GM23338 (cell line): ENCODE measurements around the gene CELA3A. TPM values are rescaled to one million over a fixed set of nuclear protein-coding genes. Genes with fewer than 3 reads are reported as not detected.
"Not testable (repeated sequence)": the region's sequence is repeated elsewhere in the genome, so short reads cannot be mapped to it uniquely, and the experiment has no call there.

ENCODE experiments used
- ATAC-seq: fragments of 200-7000 bp; cut with Tn5 transposase; 3 replicates; pipeline ENCODE4 v1.9.1; 2020
- DNase-seq: peaks from one replicate; pipeline ENCODE4 v3.0.0-alpha.2; 2015; ENCODE audit warnings: low spot score
- H2AFZ ChIP-seq: fragments of 200-600 bp; sonication (generic); 2 replicates; pipeline ENCODE4 v1.8.0; 2016; ENCODE audit warnings: antibody characterized with exemption, mild to moderate bottlenecking, moderate library complexity
- H3F3A ChIP-seq: fragments of 200-600 bp; sonication (generic); replicated peaks from 2 replicates; pipeline ENCODE4 v1.8.0; 2017; ENCODE audit warnings: antibody characterized with exemption, mixed run types, low read depth
- H3K27ac ChIP-seq: fragments of 200-600 bp; sonication (generic); 2 replicates; pipeline ENCODE4 v1.6.1; 2016; ENCODE audit warnings: low read depth
- H3K27me3 ChIP-seq: fragments of 200-600 bp; sonication (generic); 2 replicates; pipeline ENCODE4 v1.8.0; 2016; ENCODE audit warnings: mild to moderate bottlenecking, mixed run types, moderate library complexity; ENCODE audit not compliant: insufficient read depth
- H3K36me3 ChIP-seq: fragments of 200-600 bp; sonication (generic); 2 replicates; pipeline ENCODE4 v1.8.0; 2016; ENCODE audit warnings: mild to moderate bottlenecking; ENCODE audit not compliant: insufficient read depth
- H3K4me1 ChIP-seq: fragments of 200-600 bp; sonication (generic); 2 replicates; pipeline ENCODE4 v1.8.0; 2016; ENCODE audit warnings: mild to moderate bottlenecking, moderate library complexity; ENCODE audit not compliant: insufficient read depth
- H3K4me2 ChIP-seq: fragments of 200-600 bp; sonication (generic); 2 replicates; pipeline ENCODE4 v1.7.1; 2017; ENCODE audit warnings: mixed run types
- H3K4me3 ChIP-seq: fragments of 200-600 bp; sonication (generic); 2 replicates; pipeline ENCODE4 v1.6.1; 2016; ENCODE audit warnings: mixed run types
- H3K79me2 ChIP-seq: fragments of 200-600 bp; sonication (generic); replicated peaks from 2 replicates; pipeline ENCODE4 v1.8.0; 2017; ENCODE audit warnings: mild to moderate bottlenecking; ENCODE audit not compliant: insufficient read depth
- H3K9me2 ChIP-seq: fragments of 200-600 bp; sonication (generic); 2 replicates; pipeline ENCODE4 v1.8.0; 2017; ENCODE audit not compliant: insufficient read depth
- H4K20me1 ChIP-seq: fragments of 200-600 bp; sonication (generic); replicated peaks from 2 replicates; pipeline ENCODE4 v1.8.0; 2017; ENCODE audit warnings: mild to moderate bottlenecking; ENCODE audit not compliant: insufficient read depth
- H3K27ac Mint-ChIP-seq: 2 replicates; pipeline ENCODE4 v1.8.0; 2020; ENCODE audit warnings: inconsistent platforms, mild to moderate bottlenecking, moderate library complexity, mixed read lengths
- H3K27me3 Mint-ChIP-seq: 3 replicates; pipeline ENCODE4 v1.8.0; 2022; ENCODE audit warnings: low read depth, mild to moderate bottlenecking, moderate library complexity, mixed read lengths, inconsistent platforms; ENCODE audit not compliant: insufficient read depth, poor library complexity
- H3K36me3 Mint-ChIP-seq: 3 replicates; pipeline ENCODE4 v1.8.0; 2021; ENCODE audit warnings: low read depth, mild to moderate bottlenecking, inconsistent platforms, moderate library complexity, mixed read lengths
- H3K4me1 Mint-ChIP-seq: 3 replicates; pipeline ENCODE4 v1.8.0; 2020; ENCODE audit warnings: mild to moderate bottlenecking, inconsistent platforms, mixed read lengths
- H3K4me3 Mint-ChIP-seq: 3 replicates; pipeline ENCODE4 v1.8.0; 2021; ENCODE audit warnings: moderate library complexity, mild to moderate bottlenecking, inconsistent platforms, mixed read lengths
- H3K9me3 Mint-ChIP-seq: 3 replicates; pipeline ENCODE4 v1.8.0; 2020; ENCODE audit warnings: moderate library complexity, mild to moderate bottlenecking, inconsistent platforms, mixed read lengths
- POLR2AphosphoS5 ChIP-seq: IDR thresholded peaks from 2 replicates; pipeline ENCODE4 v1.6.1; 2016; ENCODE audit warnings: antibody characterized with exemption, low read depth
- polyA plus RNA-seq: library from polyadenylated mRNA; unstranded; fragments of >200 nt; fragmentation: Nextera tagmentation; extraction: Ambion mirVana; gene quantifications from 2 replicates; pipeline ENCODE4 v1.2.1, GENCODE V29; 2016
- total RNA-seq: library from RNA; depleted of rRNA; stranded (reverse); fragments of >200 nt; shearing (Covaris generic); gene quantifications from 2 replicates; pipeline ENCODE4 v1.2.3, GENCODE V29; 2014

The CELA3A gene
- total and polyA plus RNA-seq, 2 experiments from 2014 or later: not detected

- Histone ChIP-seq H3K4me3 (no peak overlapping the region), H2AFZ (no peak overlapping the region; the same call in 1 of the 2 replicates), H3K79me2 (no peaks in the 10 kb centered on the region), H3K9me2 (no peaks in the 10 kb centered on the region), H3K27me3 (no peaks in the 10 kb centered on the region), H3K4me1 (peaks cover 6% of the 10 kb centered on the region; the same call in 1 of the 2 replicates), H3K36me3 (no peaks in the 10 kb centered on the region), H4K20me1 (no peaks in the 10 kb centered on the region), H3K4me2 (no peak overlapping the region), H3K27ac (no peak overlapping the region), H3F3A (no peaks in the 10 kb centered on the region)
- Mint-ChIP-seq H3K4me1 (peaks cover 13% of the 10 kb centered on the region), H3K27ac (no peak overlapping the region; the same call in 1 of the 2 replicates), H3K36me3 (no peaks in the 10 kb centered on the region), H3K9me3 (no peaks in the 10 kb centered on the region; the same call in 2 of the 3 replicates), H3K27me3 (peaks cover 4% of the 10 kb centered on the region), H3K4me3 (no peak overlapping the region)
- ATAC-seq (no peak), DNase-seq (no peak)
- TF ChIP-seq POLR2AphosphoS5: no peak
These were observed 35.0 kb upstream of the CELA3A start for GRCh38 chr1:21966247-21967000.

- H4K20me1 ChIP-seq, H3K9me3 Mint-ChIP-seq, H3K36me3 Mint-ChIP-seq, DNase-seq, H2AFZ ChIP-seq, H3K9me2 ChIP-seq, H3K27ac Mint-ChIP-seq, H3K36me3 ChIP-seq, ATAC-seq, H3K4me3 Mint-ChIP-seq, H3K4me2 ChIP-seq, H3K79me2 ChIP-seq, H3F3A ChIP-seq, H3K27ac ChIP-seq, H3K4me3 ChIP-seq, H3K4me1 ChIP-seq, H3K27me3 Mint-ChIP-seq, H3K27me3 ChIP-seq: not testable (repeated sequence)
- peaks cover 13% of the 10 kb centered on the region for H3K4me1 Mint-ChIP-seq
These were observed 34.2 kb upstream of the CELA3A start for GRCh38 chr1:21967216-21967615.

- not testable (repeated sequence) for H3K4me3 Mint-ChIP-seq, H3K27ac Mint-ChIP-seq, H3F3A ChIP-seq, H3K36me3 Mint-ChIP-seq, H3K27me3 ChIP-seq, H3K4me1 ChIP-seq, H3K27ac ChIP-seq, ATAC-seq, H3K79me2 ChIP-seq, DNase-seq, H3K9me3 Mint-ChIP-seq, H2AFZ ChIP-seq, H3K27me3 Mint-ChIP-seq, H3K36me3 ChIP-seq, H4K20me1 ChIP-seq, H3K9me2 ChIP-seq, H3K4me3 ChIP-seq, H3K4me2 ChIP-seq, H3K4me1 Mint-ChIP-seq
These were observed 32.4 kb upstream of the CELA3A start for GRCh38 chr1:21969066-21969465.

GRCh38 chr1:21970523-21970922, 30.9 kb upstream of the CELA3A start:
- not testable (repeated sequence) for H3K4me3 ChIP-seq, H3K9me2 ChIP-seq, H2AFZ ChIP-seq, DNase-seq, H3K4me2 ChIP-seq, H3K27ac ChIP-seq, H3K4me1 Mint-ChIP-seq, H3K36me3 ChIP-seq, ATAC-seq, H3K4me3 Mint-ChIP-seq, H3K27me3 Mint-ChIP-seq, H4K20me1 ChIP-seq, H3F3A ChIP-seq, H3K79me2 ChIP-seq, H3K4me1 ChIP-seq, H3K9me3 Mint-ChIP-seq, H3K36me3 Mint-ChIP-seq, H3K27ac Mint-ChIP-seq, H3K27me3 ChIP-seq

- H3K36me3 Mint-ChIP-seq, H3K36me3 ChIP-seq, H3F3A ChIP-seq, H3K4me3 ChIP-seq, H3K27ac Mint-ChIP-seq, H3K4me1 Mint-ChIP-seq, ATAC-seq, H3K27me3 ChIP-seq, H3K9me2 ChIP-seq, DNase-seq, H3K4me1 ChIP-seq, H3K4me3 Mint-ChIP-seq, H3K4me2 ChIP-seq, H2AFZ ChIP-seq, H3K27me3 Mint-ChIP-seq, H3K79me2 ChIP-seq, H4K20me1 ChIP-seq, H3K27ac ChIP-seq, H3K9me3 Mint-ChIP-seq: not testable (repeated sequence)
These were observed 28.4 kb upstream of the CELA3A start for GRCh38 chr1:21972973-21973441.

GRCh38 chr1:21973948-21974347, 27.5 kb upstream of the CELA3A start:
- not testable (repeated sequence) for H3K36me3 Mint-ChIP-seq, H3K4me2 ChIP-seq, H3K4me1 Mint-ChIP-seq, H3K27me3 Mint-ChIP-seq, H2AFZ ChIP-seq, H3K4me1 ChIP-seq, H3K9me2 ChIP-seq, DNase-seq, H3K27ac Mint-ChIP-seq, H3K36me3 ChIP-seq, H3K27me3 ChIP-seq, H3K9me3 Mint-ChIP-seq, H3K4me3 Mint-ChIP-seq, H3F3A ChIP-seq, ATAC-seq, H4K20me1 ChIP-seq, H3K4me3 ChIP-seq, H3K27ac ChIP-seq, H3K79me2 ChIP-seq
